Subcutaneous abdominal adipose tissue (tissue), 5 donors: ENCODE data around the gene MGMT.

Experiments used
- H3K27ac ChIP-seq: one replicate; pipeline ENCODE4 v1.7.0; 2013; ENCODE audit warnings: low read depth, mild to moderate bottlenecking, inconsistent platforms, low read length, moderate library complexity
- H3K27me3 ChIP-seq, 5 donors: one replicate each; pipeline ENCODE4 v1.7.0; 2013; ENCODE audit warnings: low read length in 5 of 5, inconsistent platforms in 1 of 5; ENCODE audit not compliant: control insufficient read depth in 5 of 5, insufficient read depth in 4 of 5
- H3K36me3 ChIP-seq, 5 donors: one replicate each; pipeline ENCODE4 v1.7.0; 2013; ENCODE audit warnings: low read length in 5 of 5; ENCODE audit not compliant: control insufficient read depth in 5 of 5, insufficient read depth in 5 of 5
- H3K4me1 ChIP-seq, 5 donors: one replicate each; pipeline ENCODE4 v1.7.0; 2013; ENCODE audit warnings: low read length in 5 of 5, mild to moderate bottlenecking in 3 of 5, moderate library complexity in 1 of 5; ENCODE audit not compliant: control insufficient read depth in 5 of 5, insufficient read depth in 5 of 5
- H3K4me3 ChIP-seq, 5 donors: one replicate each; pipeline ENCODE4 v1.7.0; 2013; ENCODE audit warnings: low read length in 5 of 5, low read depth in 1 of 5
- H3K9ac ChIP-seq, 5 donors: one replicate each; pipeline ENCODE4 v1.7.0; 2013; ENCODE audit warnings: low read length in 5 of 5, mild to moderate bottlenecking in 4 of 5, moderate library complexity in 3 of 5
- H3K9me3 ChIP-seq, 5 donors: one replicate each; pipeline ENCODE4 v1.7.0; 2013; ENCODE audit warnings: low read length in 5 of 5; ENCODE audit not compliant: control insufficient read depth in 5 of 5
- donor health status: healthy.
- donor health status: healthy.
- donor health status: healthy.
- donor health status: healthy.
- donor health status: healthy.

The MGMT gene

DNA sequence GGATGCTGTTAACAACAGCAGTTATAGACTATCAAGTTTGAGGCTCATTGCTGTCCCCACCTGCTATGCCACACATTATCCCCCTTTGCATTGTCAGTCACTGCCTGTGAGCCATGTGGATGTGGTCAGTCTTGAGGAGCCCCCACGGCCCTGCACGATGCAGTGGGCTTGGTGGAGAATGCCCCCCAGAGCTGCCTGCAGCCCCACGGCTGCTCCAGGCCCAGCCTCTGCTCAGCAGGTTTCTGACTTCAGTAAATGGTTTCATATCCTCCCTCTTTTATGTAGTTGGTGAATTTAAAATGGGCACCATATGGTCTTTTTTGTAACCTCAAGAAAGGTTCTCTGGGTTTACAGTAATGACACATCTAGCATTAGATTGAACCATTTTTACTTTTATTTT, 332.9 kb downstream of the MGMT start:
- no peak overlapping the region for H3K27ac ChIP-seq
- H3K9ac ChIP-seq: no peak overlapping the region
- H3K4me3 ChIP-seq: no peak overlapping the region
- peaks cover 0 to 4% (median 0%) of the 10 kb centered on the region in 5 donors for H3K27me3 ChIP-seq
- H3K9me3 ChIP-seq: peaks cover 0 to 8% (median 4%) of the 10 kb centered on the region in 5 donors
- no peaks in the 10 kb centered on the region for H3K36me3 ChIP-seq
- H3K4me1 ChIP-seq: peaks cover 0 to 4% (median 0%) of the 10 kb centered on the region in 5 donors

GRCh38 chr10:129800796-129801340, 333.8 kb downstream of the MGMT start:
- Histone ChIP-seq H3K4me3 (no peak overlapping the region), H3K27ac (no peak overlapping the region), H3K4me1 (peaks cover 0 to 4% (median 0%) of the 10 kb centered on the region in 5 donors), H3K27me3 (peaks cover 0 to 4% (median 0%) of the 10 kb centered on the region in 5 donors), H3K9ac (no peak overlapping the region), H3K9me3 (peaks cover 4 to 9% (median 6%) of the 10 kb centered on the region in 5 donors), H3K36me3 (no peaks in the 10 kb centered on the region)

- H3K9me3 ChIP-seq: peaks cover 4 to 15% (median 6%) of the 10 kb centered on the region in 5 donors
- H3K4me1 ChIP-seq: no peaks in the 10 kb centered on the region
Measured at GRCh38 chr10:129807211-129807610, 340.2 kb downstream of the MGMT start.

GRCh38 chr10:129808092-129808983, 341.3 kb downstream of the MGMT start:
- no peak overlapping the region for H3K4me3 ChIP-seq
- peaks cover 0 to 10% (median 4%) of the 10 kb centered on the region in 5 donors for H3K9me3 ChIP-seq
- H3K9ac ChIP-seq: no peak overlapping the region
- peaks cover 0 to 9% (median 0%) of the 10 kb centered on the region in 5 donors for H3K27me3 ChIP-seq
- no peaks in the 10 kb centered on the region for H3K4me1 ChIP-seq
- H3K27ac ChIP-seq: no peak overlapping the region
- no peaks in the 10 kb centered on the region for H3K36me3 ChIP-seq

More at GRCh38 chr10:129807211-129807610, 340.2 kb downstream of the MGMT start:
- H3K27ac ChIP-seq: no peak overlapping the region
- H3K36me3 ChIP-seq: no peaks in the 10 kb centered on the region
- peaks cover 0 to 12% (median 0%) of the 10 kb centered on the region in 5 donors for H3K27me3 ChIP-seq
- no peak overlapping the region for H3K4me3 ChIP-seq
- H3K9ac ChIP-seq: no peak overlapping the region

- H3K27ac ChIP-seq: no peak overlapping the region
- peaks cover 0 to 9% (median 0%) of the 10 kb centered on the region in 5 donors for H3K27me3 ChIP-seq
- peaks cover 0 to 10% (median 0%) of the 10 kb centered on the region in 5 donors for H3K9me3 ChIP-seq
- no peak overlapping the region for H3K9ac ChIP-seq
- H3K36me3 ChIP-seq: no peaks in the 10 kb centered on the region
- H3K4me3 ChIP-seq: no peak overlapping the region
- H3K4me1 ChIP-seq: no peaks in the 10 kb centered on the region
Measured at GRCh38 chr10:129809431-129809830, 342.4 kb downstream of the MGMT start.

- H3K36me3 ChIP-seq: no peaks in the 10 kb centered on the region
- H3K27ac ChIP-seq: no peak overlapping the region
- H3K4me3 ChIP-seq: no peak overlapping the region
- H3K4me1 ChIP-seq: no peaks in the 10 kb centered on the region
- H3K9me3 ChIP-seq: peaks cover 0 to 11% (median 0%) of the 10 kb centered on the region in 5 donors
- no peak overlapping the region for H3K9ac ChIP-seq
- H3K27me3 ChIP-seq: peaks cover 0 to 9% (median 0%) of the 10 kb centered on the region in 5 donors
Measured at GRCh38 chr10:129809841-129810240, 342.8 kb downstream of the MGMT start.

DNA sequence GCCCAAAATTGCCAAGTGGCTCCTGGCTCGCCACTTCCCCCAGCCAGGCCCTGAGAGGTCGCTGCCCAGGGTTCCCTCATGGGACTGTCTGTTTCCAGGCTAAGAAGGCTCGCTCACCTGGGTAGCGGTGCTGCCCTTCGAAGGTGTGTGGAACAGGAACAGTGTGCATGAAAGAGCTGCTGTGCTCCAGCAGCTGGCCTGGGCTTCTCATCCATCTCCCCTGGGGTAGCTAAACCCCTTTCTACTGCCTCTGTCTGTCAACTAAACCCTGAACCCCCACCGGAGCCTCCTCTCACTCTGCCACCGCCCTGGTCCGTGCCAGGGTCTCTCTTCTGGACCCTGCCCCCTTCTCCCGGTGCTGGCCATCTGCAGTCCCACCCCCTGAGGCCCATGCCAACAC, 344.2 kb downstream of the MGMT start:
- no peak overlapping the region for H3K4me3 ChIP-seq
- H3K9ac ChIP-seq: no peak overlapping the region
- H3K9me3 ChIP-seq: peaks cover 0 to 7% (median 0%) of the 10 kb centered on the region in 5 donors
- H3K27me3 ChIP-seq: peaks cover 0 to 9% (median 0%) of the 10 kb centered on the region in 5 donors
- H3K4me1 ChIP-seq: no peaks in the 10 kb centered on the region
- no peak overlapping the region for H3K27ac ChIP-seq
- no peaks in the 10 kb centered on the region for H3K36me3 ChIP-seq

DNA sequence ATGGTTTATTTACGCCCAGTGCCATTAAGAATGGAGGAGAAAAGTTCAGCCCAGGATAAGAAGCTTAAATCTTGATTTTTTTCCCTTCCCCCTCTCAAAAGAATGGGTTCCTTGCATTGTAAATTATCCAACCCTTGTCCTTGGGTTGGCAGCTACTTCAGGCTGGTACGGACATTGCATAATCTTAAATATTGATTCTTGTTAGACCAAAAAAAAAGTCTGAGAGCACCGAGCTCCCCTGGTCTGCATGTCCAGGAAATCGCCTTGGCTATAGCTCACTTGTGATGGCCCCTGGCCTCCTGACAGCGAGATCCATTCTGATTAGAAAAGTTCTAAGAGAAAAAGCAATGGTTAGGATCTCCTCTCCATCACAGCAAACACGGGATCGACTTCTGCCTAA, 345.4 kb downstream of the MGMT start:
- no peaks in the 10 kb centered on the region for H3K36me3 ChIP-seq
- H3K27me3 ChIP-seq: peaks cover 0 to 9% (median 0%) of the 10 kb centered on the region in 5 donors
- H3K9me3 ChIP-seq: peaks cover 0 to 4% (median 0%) of the 10 kb centered on the region in 5 donors
- no peaks in the 10 kb centered on the region for H3K4me1 ChIP-seq
- no peak overlapping the region for H3K9ac ChIP-seq
- H3K27ac ChIP-seq: no peak overlapping the region
- no peak overlapping the region for H3K4me3 ChIP-seq

GRCh38 chr10:129814681-129815646, 347.9 kb downstream of the MGMT start:
- no peaks in the 10 kb centered on the region for H3K36me3 ChIP-seq
- no peak overlapping the region for H3K9ac ChIP-seq
- no peak overlapping the region for H3K27ac ChIP-seq
- H3K4me3 ChIP-seq: no peak overlapping the region
- peaks cover 0 to 4% (median 2%) of the 10 kb centered on the region in 5 donors for H3K9me3 ChIP-seq
- peaks cover 0 to 7% (median 5%) of the 10 kb centered on the region in 5 donors for H3K4me1 ChIP-seq
- peaks cover 0 to 9% (median 0%) of the 10 kb centered on the region in 5 donors for H3K27me3 ChIP-seq
